Caki2 (cell line): ENCODE results near the gene UFD1. TPM values are rescaled to one million over a fixed set of nuclear protein-coding genes. Genes with fewer than 3 reads are reported as not detected.

Experiments used
- DNase-seq: peaks from one replicate; pipeline ENCODE4 v3.0.0-alpha.2; 2015; ENCODE audit warnings: low read depth
- in situ Hi-C: cut with HindIII; loops from 2 replicates; pipeline ENCODE4 v1.10.0; 2016; ENCODE audit warnings: low sequenced_read_pairs, low pct_unique_long_range_greater_than_20kb, mixed read lengths
- total RNA-seq: library from RNA; depleted of rRNA; stranded (reverse); fragments of >200 nt; shearing (Covaris generic); gene quantifications from 2 replicates; pipeline ENCODE4 v1.2.3, GENCODE V29; 2014; ENCODE audit warnings: low replicate concordance

Gene UFD1
- total RNA-seq, 1 experiment from 2014 or later = 106 TPM

DNA sequence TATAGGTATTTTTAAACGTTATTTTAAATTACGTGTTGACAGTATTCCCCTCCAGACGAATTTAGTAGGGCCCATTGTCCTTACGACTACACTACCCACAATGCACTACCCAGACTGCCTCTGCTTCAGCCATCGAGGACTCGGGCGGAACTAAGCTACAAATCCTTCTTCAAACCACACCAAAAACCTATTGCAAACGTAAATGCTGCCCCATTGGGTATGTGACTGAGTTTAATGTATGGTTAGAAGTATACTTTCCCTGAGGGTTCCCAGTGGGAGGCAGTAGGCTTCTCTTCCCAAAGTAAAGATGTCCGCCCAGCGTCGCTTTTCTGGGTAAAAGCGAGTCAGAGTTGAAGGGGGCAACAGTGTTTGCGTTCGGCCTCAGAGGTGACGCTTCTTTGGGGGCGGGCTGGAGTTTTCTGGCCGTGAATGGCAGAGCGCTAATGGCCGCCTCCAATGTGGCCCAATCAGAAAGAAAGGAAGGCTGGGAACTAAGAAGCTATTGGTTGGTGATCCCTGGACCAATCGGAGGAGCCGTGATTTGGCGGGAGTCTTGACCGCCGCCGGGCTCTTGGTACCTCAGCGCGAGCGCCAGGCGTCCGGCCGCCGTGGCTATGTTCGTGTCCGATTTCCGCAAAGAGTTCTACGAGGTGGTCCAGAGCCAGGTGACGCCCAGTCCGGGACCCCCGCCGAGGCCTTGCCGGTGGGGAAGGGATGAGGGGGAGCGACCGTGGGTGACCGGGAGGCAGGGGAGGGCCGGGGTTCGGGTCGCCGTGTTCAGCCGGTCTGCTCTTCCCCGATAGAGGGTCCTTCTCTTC is 571 bp upstream of the UFD1 start, which contains the start of gene CDC45:
TSS of gene CDC45 (plus strand) at position 566 of the 818 bp plus-strand sequence. CDS start at position 615, 49 bp downstream.
- peak; percentile 99 for DNase-seq
- in situ Hi-C loops = no loop called here

DNA sequence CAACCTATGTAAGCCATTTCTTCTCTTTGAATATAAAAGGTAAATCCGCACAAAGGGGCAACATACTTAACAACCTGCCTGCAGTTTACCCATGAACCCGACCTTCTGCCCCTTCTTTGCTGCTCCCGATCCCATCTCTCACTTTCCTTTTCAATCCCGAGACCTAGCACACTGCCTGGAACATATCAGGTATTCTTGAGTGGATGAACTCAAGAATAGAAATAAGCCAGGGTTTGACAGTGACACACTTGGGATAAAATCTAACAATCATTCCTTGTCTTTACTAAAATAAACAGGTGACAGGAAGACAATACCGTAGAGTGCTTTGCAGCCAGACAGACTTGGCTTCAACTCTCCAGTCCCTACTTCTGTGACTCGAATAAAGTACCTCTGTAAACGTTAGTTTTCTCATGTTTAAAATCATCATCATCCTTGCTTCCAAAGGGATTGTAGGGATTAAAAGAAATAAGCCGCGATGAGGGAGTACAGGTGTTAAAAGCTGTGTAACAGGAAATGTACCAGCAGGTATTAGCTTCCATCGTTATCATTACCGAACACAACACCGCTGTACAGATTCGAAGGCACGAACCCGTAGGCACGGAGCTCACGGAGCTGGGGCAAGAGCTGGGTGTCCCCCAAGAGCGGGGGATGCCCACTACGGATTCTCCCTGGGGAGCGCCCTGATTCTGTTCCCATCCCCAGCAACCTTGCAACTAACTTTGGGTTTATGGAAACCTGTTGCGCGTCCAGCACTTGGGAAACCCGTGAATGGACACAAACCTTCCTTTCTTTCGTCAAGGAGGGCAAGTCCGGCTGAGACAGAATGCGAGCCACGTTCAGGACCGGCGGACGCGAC is 720 bp downstream of the UFD1 start:
- peak; percentile 44 for DNase-seq
- in situ Hi-C loops = no loop called here

DNA sequence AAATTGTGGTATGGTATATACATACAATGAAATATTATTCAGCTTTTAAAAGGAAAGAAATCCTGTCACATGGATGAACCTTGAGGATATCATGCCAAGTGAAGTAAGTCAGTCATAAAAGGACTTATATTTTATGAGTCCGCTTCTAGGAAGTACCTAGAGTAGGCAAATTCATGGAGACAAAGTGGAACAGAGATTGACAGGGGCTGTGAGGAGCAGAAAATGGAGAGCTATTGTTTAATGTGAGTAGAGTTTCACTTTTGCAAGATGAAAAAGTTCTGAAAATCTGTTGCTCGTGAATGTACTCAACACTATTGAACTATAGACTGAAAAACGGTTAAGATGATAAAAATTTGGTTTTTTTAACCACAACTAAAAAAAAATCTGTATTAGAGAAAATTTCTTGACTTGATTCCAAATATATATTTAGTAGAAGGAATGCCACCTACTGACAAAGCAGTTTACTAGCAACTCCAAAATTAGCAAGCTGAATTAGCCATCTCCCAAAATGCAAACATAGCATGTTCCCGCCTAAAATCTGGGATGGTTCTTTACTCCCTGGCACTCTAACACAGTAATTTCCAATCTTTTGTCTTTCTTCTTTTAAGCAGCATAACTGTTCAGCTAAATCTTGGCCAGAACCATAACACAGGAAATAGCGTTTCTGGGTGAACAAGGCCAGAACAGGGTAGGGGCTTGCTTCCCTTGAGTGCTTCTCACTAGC is 1.5 kb downstream of the UFD1 start:
- in situ Hi-C loops = no loop called here
- peak; percentile 19 for DNase-seq

DNA sequence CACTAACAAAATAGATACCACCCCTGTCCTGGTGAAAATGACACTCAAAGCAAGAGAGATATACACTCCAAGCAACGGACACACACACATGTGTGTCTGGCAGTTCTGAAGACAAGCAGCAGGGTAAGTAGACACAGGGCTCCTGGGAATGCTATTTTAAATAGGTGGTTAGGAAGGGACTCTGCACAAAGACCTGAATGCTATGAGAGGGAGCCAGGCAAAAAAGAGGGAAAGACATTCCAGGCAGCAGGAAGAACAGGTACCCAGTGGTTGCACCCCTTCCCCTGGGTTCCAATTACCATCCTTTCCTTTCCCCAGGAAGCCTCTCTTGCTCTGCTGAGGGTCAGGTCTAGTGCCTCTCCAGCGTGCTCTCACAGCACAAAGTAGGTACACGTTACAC is 3.0 kb downstream of the UFD1 start:
- no peak for DNase-seq
- in situ Hi-C loops = no loop called here

DNA sequence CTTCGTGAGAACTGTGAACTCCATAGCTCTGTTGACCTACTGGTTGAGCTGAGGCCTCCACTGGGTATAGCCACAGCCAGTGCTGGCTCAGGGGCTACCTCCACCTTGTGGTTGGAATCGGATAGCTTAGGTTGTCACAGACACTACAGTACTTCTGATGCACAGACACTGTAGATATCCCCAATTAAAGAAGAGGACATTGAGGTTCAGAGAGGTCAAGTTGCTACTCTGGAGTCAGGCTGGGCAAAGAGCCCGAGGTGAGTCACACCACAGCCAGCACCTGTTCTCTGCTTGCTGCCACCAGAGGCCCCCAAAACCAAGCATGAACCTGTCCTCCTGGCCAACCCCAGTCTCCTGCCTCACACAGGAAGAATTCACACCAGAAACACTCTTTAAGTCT is 5.4 kb downstream of the UFD1 start:
- no peak for DNase-seq
- in situ Hi-C loops = no loop called here

DNA sequence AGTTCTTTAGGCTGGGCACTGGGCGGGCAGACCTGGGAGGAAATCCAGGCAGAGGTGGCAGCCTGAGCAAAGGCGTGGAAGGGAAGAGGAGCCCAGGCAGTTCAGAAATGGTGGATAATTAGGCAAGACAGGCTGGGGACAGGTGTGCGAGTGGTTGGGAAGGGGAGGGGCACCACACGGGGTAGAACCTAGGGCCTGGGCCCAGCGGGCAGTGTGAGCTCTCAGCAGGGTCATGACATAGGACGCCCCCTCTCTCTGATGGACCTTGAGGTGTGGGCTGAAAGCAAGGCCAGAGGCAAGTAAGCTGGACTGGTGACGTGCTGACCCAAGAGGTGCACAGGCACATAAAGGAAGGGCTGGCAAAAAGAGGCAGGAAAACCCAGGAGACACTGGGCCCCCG is 6.8 kb downstream of the UFD1 start:
- in situ Hi-C loops = no loop called here
- DNase-seq = no peak

DNA sequence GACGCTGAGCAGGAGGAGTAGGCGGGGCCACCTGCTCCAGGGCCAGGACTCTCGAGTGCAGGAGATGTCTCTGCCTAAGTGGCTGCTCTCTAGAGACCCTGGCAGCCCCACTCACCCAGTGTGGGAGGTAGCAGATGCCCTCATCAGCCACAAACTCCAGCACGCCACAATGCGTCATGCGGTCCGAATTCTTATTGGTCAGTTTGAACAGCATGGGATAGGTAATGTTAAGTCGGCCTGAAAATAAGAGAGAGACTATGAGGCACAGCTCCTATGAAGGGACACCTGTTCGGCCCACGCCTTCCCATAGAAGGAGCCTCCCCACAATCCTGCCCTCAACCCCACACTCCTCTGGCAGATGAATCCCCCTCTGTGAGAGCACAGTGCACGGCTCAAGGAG is 7.4 kb downstream of the UFD1 start:
- no peak for DNase-seq
- in situ Hi-C loops = no loop called here

DNA sequence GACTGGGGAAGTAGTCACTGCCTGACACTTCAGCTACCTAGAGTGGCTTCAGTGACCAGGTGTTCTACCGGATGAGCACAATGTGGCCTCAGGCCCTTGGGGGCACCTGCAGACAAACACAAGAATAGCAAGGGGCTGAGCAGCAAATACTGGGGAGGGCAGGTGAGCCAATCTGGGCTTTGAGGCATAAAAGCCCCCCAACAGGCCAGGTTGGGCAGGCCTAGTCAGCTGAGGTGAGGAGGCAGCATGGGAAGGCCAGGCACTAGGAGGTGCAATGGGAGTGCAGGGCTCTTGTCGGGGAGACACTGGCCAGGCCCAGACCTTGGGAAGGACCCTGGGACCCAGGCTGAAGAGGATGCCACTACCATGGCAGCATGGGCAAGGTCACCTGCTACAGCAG is 9.0 kb downstream of the UFD1 start:
- no peak for DNase-seq
- in situ Hi-C loops = no loop called here

DNA sequence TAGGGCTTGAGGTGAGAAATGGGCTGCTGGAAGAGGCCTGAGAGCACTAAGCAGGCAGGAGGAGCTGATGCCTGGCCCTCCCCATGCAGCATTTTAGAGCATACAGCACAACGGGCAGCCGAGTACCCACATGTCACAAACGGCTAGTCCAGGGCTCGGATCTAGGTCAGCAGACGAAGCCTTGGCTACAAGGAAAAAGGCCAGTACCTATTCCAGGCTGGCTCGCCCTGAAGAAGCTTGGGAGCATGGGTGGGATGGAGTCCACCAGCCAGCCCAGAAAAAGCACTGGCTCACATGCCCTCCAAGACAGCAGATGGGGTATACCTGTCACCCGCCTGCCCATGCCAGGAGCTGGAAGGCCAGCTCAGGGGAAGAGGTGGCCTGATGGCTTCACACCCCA is 9.6 kb downstream of the UFD1 start:
- DNase-seq = no peak
- in situ Hi-C loops = no loop called here

DNA sequence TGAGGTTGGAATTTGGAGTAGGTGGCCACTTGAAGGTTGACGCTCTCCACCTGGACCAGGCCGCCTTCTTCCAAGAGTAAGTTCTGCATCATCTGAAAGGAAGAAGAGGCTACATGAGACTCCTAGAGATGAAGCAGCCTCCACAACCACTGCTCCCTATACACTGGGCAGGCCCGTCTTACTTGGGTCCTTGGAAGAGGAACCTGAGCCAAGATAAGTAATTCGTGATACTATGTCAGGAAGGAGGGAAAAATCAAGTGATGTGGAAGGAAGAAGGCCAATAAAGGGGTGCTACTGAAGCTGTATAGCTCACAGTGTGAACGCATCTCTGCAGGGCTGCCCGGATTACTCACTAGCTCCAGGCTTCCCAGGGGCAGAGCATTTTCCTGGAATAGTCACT is 11.1 kb downstream of the UFD1 start:
- DNase-seq = no peak
- in situ Hi-C loops = no loop called here

DNA sequence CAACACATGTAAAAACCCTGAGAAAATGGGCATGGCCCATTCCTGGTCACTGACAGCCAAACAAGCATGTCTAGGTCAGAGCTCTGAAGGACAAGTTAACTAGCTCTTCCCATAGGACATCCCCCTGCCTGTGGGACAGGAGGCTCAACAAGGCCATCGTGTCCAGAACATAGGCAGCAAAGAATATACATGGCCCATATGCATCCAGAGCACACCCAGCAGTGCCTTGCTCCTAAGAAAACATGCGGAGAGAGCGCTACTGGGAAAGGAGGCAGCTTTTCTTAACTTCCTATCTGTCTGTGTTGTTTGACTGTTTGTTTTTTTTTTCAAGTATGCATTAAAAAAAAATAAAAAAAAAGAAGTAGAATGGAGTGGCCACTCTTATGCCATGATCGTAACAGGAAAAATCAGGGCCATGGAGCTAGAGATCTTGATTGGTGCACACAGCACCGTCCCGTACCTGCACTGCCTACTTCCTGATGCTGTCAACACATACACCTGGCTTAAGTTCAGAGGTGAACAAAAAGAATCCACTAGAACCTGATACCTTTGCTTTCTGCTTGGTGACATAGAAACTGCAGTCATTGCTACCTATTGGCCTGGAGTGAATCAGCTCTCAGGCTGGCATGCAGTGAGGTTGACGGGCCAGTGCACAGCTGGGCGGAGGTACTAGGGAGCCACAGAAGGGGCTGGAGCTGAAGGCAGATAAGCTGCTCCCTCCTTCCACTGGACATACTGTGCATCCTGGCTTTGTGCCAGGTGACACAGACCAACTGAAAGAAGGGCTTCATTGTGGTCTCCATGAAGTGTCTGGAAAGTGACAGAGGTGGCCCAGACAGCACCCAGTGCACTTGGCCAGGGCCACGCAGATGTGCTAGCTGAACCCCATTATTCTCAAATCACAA is 11.9 kb downstream of the UFD1 start:
- DNase-seq = no peak
- in situ Hi-C loops = no loop called here

DNA sequence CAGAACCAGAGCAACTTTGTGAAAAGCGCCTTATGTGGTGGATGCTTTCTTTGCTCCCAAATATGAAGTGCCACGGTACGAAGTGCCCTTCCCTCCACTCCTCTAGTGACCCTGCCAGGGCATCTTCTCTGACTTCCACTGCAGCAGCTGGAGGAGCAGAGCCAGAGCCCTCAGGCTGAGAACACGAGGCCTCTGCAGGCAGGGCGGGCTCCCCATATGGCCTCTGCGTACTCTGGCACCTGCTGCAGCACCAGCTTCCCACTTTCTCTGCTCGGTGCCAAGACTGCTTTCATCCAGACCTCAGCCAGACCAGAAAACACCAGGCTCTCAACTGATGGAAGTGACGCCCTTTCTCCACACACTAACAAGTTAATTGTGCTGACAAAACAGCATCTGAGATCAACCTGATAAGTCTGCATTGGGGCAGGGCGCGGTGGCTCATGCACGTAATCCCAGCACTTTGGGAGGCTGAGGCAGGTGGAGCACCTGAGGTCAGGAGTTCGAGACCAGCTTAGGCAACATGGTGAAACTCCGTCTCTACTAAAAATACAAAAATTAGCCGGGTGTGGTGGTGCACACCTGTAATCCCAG is 12.8 kb downstream of the UFD1 start:
- DNase-seq = no peak
- in situ Hi-C loops = no loop called here

DNA sequence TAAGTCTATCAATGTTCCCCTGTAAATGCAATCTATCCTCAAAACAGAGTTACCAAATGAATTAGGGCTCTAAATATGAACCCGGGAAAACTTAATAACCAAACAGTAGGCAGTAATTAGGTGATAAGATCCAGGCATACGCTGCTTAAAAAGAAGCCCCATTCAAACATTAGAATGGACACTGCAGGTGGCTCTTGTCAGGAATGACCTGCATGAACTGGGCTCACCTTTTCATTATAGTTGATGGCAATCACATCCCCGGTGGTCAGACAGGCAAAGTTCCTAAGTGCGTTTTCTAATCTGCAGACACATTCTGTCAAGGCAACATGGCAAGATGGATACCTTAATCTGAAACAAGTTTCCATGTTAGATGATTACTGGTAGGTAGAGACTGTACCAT is 14.0 kb downstream of the UFD1 start:
- DNase-seq = no peak
- in situ Hi-C loops = no loop called here

DNA sequence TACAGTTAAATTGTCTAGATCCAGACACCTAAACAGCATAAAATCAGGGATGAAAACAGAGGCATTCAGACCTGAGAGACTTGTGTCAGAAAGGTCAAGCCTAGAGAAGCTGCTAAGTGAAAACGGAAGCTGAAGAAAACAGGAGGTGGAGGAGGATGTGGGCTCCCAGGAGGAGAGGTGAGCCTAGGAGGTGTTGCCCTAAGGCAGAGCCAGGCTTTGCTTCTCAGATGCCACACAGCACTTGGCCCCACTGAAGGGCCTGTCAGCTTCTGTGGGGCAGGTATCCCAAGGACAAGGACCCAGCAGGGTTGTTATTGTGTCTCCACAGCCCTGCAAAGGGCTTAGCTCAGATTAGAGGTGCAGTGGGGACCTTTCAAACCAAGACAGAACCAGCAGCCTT is 14.4 kb downstream of the UFD1 start:
- in situ Hi-C loops = no loop called here

DNA sequence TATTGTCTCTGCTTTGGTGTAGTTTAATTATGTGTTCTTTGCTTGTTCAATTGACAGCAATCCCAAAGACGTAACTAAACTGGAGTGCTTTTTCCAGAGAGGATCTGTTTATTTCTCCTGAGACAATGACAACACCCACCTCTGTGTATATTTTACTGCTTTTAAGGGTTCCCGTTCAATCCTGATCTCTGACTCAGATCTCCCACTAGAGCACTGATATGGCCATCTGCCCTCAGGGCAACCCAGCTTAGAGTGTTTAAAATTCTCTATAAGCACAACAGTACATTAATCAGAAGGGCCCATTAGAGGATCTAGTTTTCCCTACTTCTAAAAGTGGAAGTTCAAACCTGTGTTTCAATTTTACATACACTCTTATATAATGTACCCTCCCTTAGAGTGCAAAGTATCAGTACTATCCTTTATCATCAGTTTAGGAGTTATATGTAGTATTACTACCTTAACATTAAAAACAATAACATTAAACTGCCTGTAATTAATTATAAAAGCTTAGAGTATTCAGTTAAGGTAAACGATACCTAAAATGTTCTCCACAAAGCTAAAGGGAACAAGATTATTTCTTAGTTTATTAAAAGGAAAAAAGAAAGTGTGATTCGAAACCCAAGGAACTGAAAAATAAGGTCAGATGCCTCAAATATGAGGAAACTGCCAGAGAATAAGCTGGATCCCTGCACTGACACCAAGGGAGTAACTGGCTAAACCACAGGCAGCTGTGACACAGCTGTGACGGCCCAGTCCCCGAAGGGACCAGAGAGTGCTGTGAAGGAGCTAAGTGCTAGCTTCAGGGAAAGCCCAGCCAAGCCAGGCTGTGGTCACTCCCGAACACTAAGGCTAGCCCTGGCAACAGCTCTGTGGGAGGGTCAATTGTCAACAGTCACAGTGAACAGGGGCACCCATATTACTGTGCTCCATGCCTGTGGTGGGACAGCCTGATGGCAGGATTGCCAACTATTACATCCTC is 15.2 kb downstream of the UFD1 start:
- in situ Hi-C loops = no loop called here
- DNase-seq = no peak

More for the DNA sequence above, 14.4 kb downstream of the UFD1 start:
- no peak for DNase-seq

DNA sequence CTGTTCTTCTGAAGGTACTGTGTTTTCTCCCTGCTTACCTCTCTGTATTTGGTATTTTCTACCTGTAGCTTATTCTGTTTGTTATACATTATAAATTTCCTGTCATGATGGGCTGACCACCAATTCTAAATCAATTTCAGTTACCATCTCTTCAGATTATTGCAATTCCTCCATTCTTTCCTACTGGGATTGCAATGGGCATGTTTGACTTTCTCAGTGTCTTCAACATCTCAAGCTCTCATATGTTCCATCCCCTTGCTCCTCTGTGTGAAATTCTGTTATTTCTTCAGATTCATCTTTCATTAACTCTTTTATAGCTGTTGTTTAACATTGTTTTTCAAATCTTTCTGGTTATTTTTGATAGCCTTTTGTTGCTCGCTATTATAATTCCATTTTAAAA is 16.0 kb downstream of the UFD1 start:
- in situ Hi-C loops = no loop called here
- no peak for DNase-seq
